H1 (cell line): Measurements from ENCODE around the gene NDUFA8. TPM values are rescaled to one million over a fixed set of nuclear protein-coding genes. Genes with fewer than 3 reads are reported as not detected.

Experiments used
- CTCF ChIA-PET: fragments of 300-600 bp; sonication (Branson Sonifier 250); formaldehyde crosslinking; loops from one replicate; lab custom pipeline; 2021; ENCODE audit not compliant: partially characterized antibody; lab: Charles Lee
- POLR2A ChIA-PET: fragments of 300-600 bp; sonication (Branson Sonifier 250); formaldehyde crosslinking; loops from one replicate; lab custom pipeline; 2021; ENCODE audit warnings: inconsistent platforms; ENCODE audit not compliant: partially characterized antibody; lab: Charles Lee
- DNase-seq, 2 experiments: peaks; one replicate each; pipeline versions ENCODE4 v3.0.0 to v3.0.0-alpha.2; 2010 to 2022; ENCODE audit warnings: low spot score in 2 of 2, low read depth in 1 of 2, mixed read lengths in 1 of 2
- FAIRE-seq: peaks from 2 replicates; lab custom pipeline; 2011; peaks lifted over from hg19 to GRCh38; lab: Jason Lieb, UNC
- H2AFZ ChIP-seq: 2 replicates; pipeline ENCODE4 v1.8.1; 2012; ENCODE audit warnings: low read length, inconsistent platforms
- H2AK5ac ChIP-seq: 2 replicates; pipeline ENCODE4 v1.6.1; 2013; ENCODE audit warnings: low read depth, low read length
- H2BK120ac ChIP-seq: replicated peaks from 2 replicates; pipeline ENCODE3; 2013; ENCODE audit warnings: low read depth, low read length, inconsistent platforms
- H2BK12ac ChIP-seq: 2 replicates; pipeline ENCODE4 v1.6.1; 2013; ENCODE audit warnings: low read depth, low read length
- H2BK15ac ChIP-seq: 2 replicates; pipeline ENCODE4 v1.6.1; 2013; ENCODE audit warnings: low read length
- H2BK20ac ChIP-seq: 2 replicates; pipeline ENCODE4 v1.6.1; 2013; ENCODE audit warnings: low read length
- H2BK5ac ChIP-seq: 2 replicates; pipeline ENCODE4 v1.6.1; 2013; ENCODE audit warnings: low read depth, low read length
- H3K14ac ChIP-seq: 2 replicates; pipeline ENCODE4 v1.6.1; 2013; ENCODE audit warnings: inconsistent platforms; ENCODE audit not compliant: insufficient read length
- H3K18ac ChIP-seq: 2 replicates; pipeline ENCODE4 v1.6.1; 2013; ENCODE audit warnings: low read length; ENCODE audit errors: extremely low read depth
- H3K23ac ChIP-seq: 2 replicates; pipeline ENCODE4 v1.6.1; 2013; ENCODE audit warnings: inconsistent platforms; ENCODE audit not compliant: insufficient read length
- H3K23me2 ChIP-seq: 2 replicates; pipeline ENCODE4 v1.6.1; 2013; ENCODE audit warnings: low read depth, low read length
- H3K27ac ChIP-seq: 2 replicates; pipeline ENCODE4 v1.6.1; 2011; ENCODE audit warnings: low read depth, low read length, inconsistent platforms
- H3K27me3 ChIP-seq, 4 experiments: replicated peaks in 1 of 4; 1 replicate in 1 of 4; 2 replicates in 3 of 4; pipeline versions ENCODE4 v1.6.1 to v1.8.1; 2011 to 2013; ENCODE audit warnings: low read length in 3 of 4, mild to moderate bottlenecking in 3 of 4, inconsistent platforms in 2 of 4, mixed read lengths in 2 of 4, moderate library complexity in 1 of 4; ENCODE audit not compliant: control insufficient read depth in 3 of 4, insufficient read depth in 3 of 4; ENCODE audit errors: extremely low read depth in 1 of 4
- H3K36me3 ChIP-seq, 4 experiments: 2 replicates each; pipeline versions ENCODE4 v1.6.1 to v1.8.1; 2011 to 2013; ENCODE audit warnings: mild to moderate bottlenecking in 4 of 4, low read length in 3 of 4, moderate library complexity in 2 of 4, control low read depth in 1 of 4, inconsistent platforms in 1 of 4; ENCODE audit not compliant: insufficient read depth in 4 of 4, control insufficient read depth in 2 of 4
- H3K4ac ChIP-seq: replicated peaks from 2 replicates; pipeline ENCODE3; 2013; ENCODE audit warnings: low read length, low read depth, mixed read lengths, inconsistent platforms; ENCODE audit not compliant: insufficient read length
- H3K4me1 ChIP-seq, 4 experiments: replicated peaks in 1 of 4; 1 replicate in 1 of 4; 2 replicates in 3 of 4; pipeline versions ENCODE4 v1.6.1 to v1.8.1; 2011 to 2013; ENCODE audit warnings: low read length in 3 of 4, inconsistent platforms in 2 of 4, mixed read lengths in 1 of 4; ENCODE audit not compliant: insufficient read depth in 4 of 4, control insufficient read depth in 3 of 4
- H3K4me2 ChIP-seq, 2 experiments: 2 replicates each; pipeline versions ENCODE4 v1.6.1 to v1.8.1; 2011 to 2013; ENCODE audit warnings: low read depth in 2 of 2, low read length in 2 of 2, control low read depth in 1 of 2, inconsistent platforms in 1 of 2, mild to moderate bottlenecking in 1 of 2; ENCODE audit not compliant: insufficient read depth in 1 of 2
- H3K4me3 ChIP-seq, 4 experiments: fragments of 200-600, 300-600 bp in 1 of 4; sonication (generic), shearing (Covaris generic), sonication (Bioruptor Twin) in 1 of 4; 2 replicates each; pipeline versions ENCODE4 v1.5.1 to v1.8.1; 2011 to 2016; ENCODE audit warnings: low read length in 4 of 4, low read depth in 3 of 4, control low read depth in 2 of 4, inconsistent platforms in 2 of 4, mild to moderate bottlenecking in 2 of 4, mixed read lengths in 1 of 4, moderate library complexity in 1 of 4; ENCODE audit not compliant: insufficient read depth in 2 of 4; ENCODE audit errors: extremely low read depth in 1 of 4
- H3K56ac ChIP-seq: replicated peaks from 2 replicates; pipeline ENCODE3; 2013; ENCODE audit warnings: low read depth, mild to moderate bottlenecking, mixed read lengths, low read length, inconsistent platforms; ENCODE audit not compliant: insufficient read length
- H3K79me1 ChIP-seq: 2 replicates; pipeline ENCODE4 v1.6.1; 2013; ENCODE audit warnings: low read depth, low read length, control low read depth
- H3K79me2 ChIP-seq, 2 experiments: 2 replicates each; pipeline versions ENCODE4 v1.6.1 to v1.8.1; 2012 to 2013; ENCODE audit warnings: low read length in 2 of 2, mild to moderate bottlenecking in 2 of 2, inconsistent platforms in 1 of 2; ENCODE audit not compliant: insufficient read depth in 2 of 2, control insufficient read depth in 1 of 2
- H3K9ac ChIP-seq, 4 experiments: replicated peaks in 1 of 4; 1 replicate in 1 of 4; 2 replicates in 3 of 4; pipeline versions ENCODE4 v1.6.1 to v1.8.1; 2011 to 2013; ENCODE audit warnings: low read depth in 3 of 4, low read length in 3 of 4, control low read depth in 2 of 4, mild to moderate bottlenecking in 2 of 4, moderate library complexity in 2 of 4, inconsistent platforms in 1 of 4; ENCODE audit errors: extremely low read depth in 1 of 4
- H3K9me3 ChIP-seq, 2 experiments: 2 replicates each; pipeline versions ENCODE4 v1.6.1 to v1.8.1; 2012 to 2013; ENCODE audit warnings: mild to moderate bottlenecking in 2 of 2, moderate library complexity in 2 of 2, control low read depth in 1 of 2, inconsistent platforms in 1 of 2, low read depth in 1 of 2, low read length in 1 of 2, mixed read lengths in 1 of 2; ENCODE audit not compliant: insufficient read depth in 2 of 2
- H4K20me1 ChIP-seq, 2 experiments: replicated peaks in 1 of 2; 2 replicates each; pipeline versions ENCODE3 to v1.8.1; 2011 to 2013; ENCODE audit warnings: inconsistent platforms in 2 of 2, low read length in 2 of 2, mild to moderate bottlenecking in 1 of 2; ENCODE audit not compliant: insufficient read depth in 2 of 2, control insufficient read depth in 1 of 2
- H4K5ac ChIP-seq: 2 replicates; pipeline ENCODE4 v1.6.1; 2013; ENCODE audit warnings: low read length, low read depth, mixed read lengths, inconsistent platforms; ENCODE audit not compliant: insufficient read length
- H4K8ac ChIP-seq: 2 replicates; pipeline ENCODE4 v1.8.0; 2013; ENCODE audit warnings: mild to moderate bottlenecking, moderate library complexity, low read length, inconsistent platforms; ENCODE audit not compliant: insufficient read depth; ENCODE audit errors: extremely low read depth
- H4K91ac ChIP-seq: replicated peaks from 2 replicates; pipeline ENCODE3; 2013; ENCODE audit warnings: low read length, mixed read lengths, inconsistent platforms; ENCODE audit not compliant: insufficient read length
- EP300 ChIP-seq, 2 experiments: IDR thresholded peaks; 1 replicate in 1 of 2; 2 replicates in 1 of 2; pipeline ENCODE4 v1.6.1; 2011 to 2012; ENCODE audit warnings: low read depth in 2 of 2, low read length in 2 of 2, mild to moderate bottlenecking in 2 of 2, borderline replicate concordance in 1 of 2, inconsistent platforms in 1 of 2, moderate library complexity in 1 of 2
- GABPA ChIP-seq: IDR thresholded peaks from 2 replicates; pipeline ENCODE4 v1.6.1; 2011; ENCODE audit warnings: mild to moderate bottlenecking, low read length, moderate library complexity, borderline replicate concordance; ENCODE audit not compliant: insufficient read depth
- HDAC6 ChIP-seq: IDR thresholded peaks from one replicate; pipeline ENCODE4 v1.7.1; 2012; ENCODE audit warnings: low read depth, mild to moderate bottlenecking, inconsistent platforms, low read length, moderate library complexity
- TCF12 ChIP-seq: IDR thresholded peaks from 2 replicates; pipeline ENCODE4 v1.6.1; 2011; ENCODE audit warnings: low read depth, mild to moderate bottlenecking, low read length
- TEAD4 ChIP-seq: IDR thresholded peaks from 2 replicates; pipeline ENCODE4 v1.6.1; 2012; ENCODE audit warnings: low read depth, low read length, inconsistent platforms, mixed read lengths
- WGBS, 2 experiments: shearing (Covaris generic) in 1 of 2; methylation state at CpG; one replicate each; pipeline versions ENCODE4 v1.1.6 to v1.1.7; 2013 to 2015; ENCODE audit warnings: low lambda C conversion rate in 2 of 2, mixed read lengths in 2 of 2, inconsistent platforms in 1 of 2, low coverage in 1 of 2, missing lambda C conversion rate in 1 of 2; ENCODE audit not compliant: insufficient replicate concordance in 2 of 2, insufficient coverage in 1 of 2, insufficient read length in 1 of 2; ENCODE audit errors: extremely low coverage in 1 of 2, missing lambda C conversion rate in 1 of 2; 5-methylcytosine and 5-hydroxymethylcytosine counted together
- polyA plus RNA-seq, 7 experiments: library from polyadenylated mRNA; depleted of rRNA in 3 of 7; stranded (reverse) in 5 of 7; unstranded in 2 of 7; fragments of >200 nt in 5 of 7; fragments of 200-250 nt in 2 of 7; gene quantifications; 1 replicate in 5 of 7; 2 replicates in 1 of 7; 4 replicates in 1 of 7; pipeline versions ENCODE4 v1.2.1 to v1.2.3, GENCODE V29; 2011 to 2013; ENCODE audit warnings: missing spikeins in 2 of 7, mixed read lengths in 2 of 7
- total RNA-seq: library from RNA; stranded (reverse); fragmentation: NEBNext Ultra II Directional; extraction: Animal tissue kit (Norgen Biotek cat#: 25700); gene quantifications from 2 replicates; pipeline ENCODE4 v1.2.1, GENCODE V29; 2021

The NDUFA8 gene
- total and polyA plus RNA-seq, 2 of the 8 experiments (the other 6 are each of a cell fraction or from before 2014, with no cell fraction given), result 61.0 to 73.8 TPM

DNA sequence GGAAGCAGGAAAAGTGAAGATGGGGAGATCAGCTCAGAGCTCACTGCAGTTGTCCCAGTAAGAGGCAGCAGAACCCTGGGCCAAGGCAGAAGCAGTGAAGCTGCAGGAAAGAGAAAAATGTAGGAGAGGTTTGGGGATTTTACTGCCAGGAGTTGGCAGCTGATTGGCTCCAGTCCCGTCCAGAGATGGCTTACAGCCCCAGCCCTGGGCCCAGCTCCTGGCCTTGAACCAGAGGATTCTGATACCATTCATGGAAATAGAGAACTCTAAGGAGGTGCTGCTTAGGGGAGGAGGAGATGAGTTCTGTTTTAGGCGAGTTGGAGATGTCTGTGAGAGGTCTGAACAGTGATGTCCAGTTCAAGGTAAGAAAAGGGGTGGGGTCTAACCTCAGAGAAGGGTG lies 4.7 kb upstream of the NDUFA8 start:
- FAIRE-seq (no peak), DNase-seq (no peak)
- H2BK15ac ChIP-seq, result no peak overlapping the region
- no peaks in the 10 kb centered on the region; a peak in 1 of 7 replicates for H3K27me3 ChIP-seq
- ChIA-PET POLR2A (no interaction called here), CTCF (interaction anchor here (1.0 to 1.4 kb wide), 4 partner anchors 14 to 43 kb away, joined by 3 to 4 read pairs (median 4); no protein-coding TSS in a partner anchor)
- H2AK5ac ChIP-seq, result no peak overlapping the region
- no peak overlapping the region for H3K18ac ChIP-seq
- no peak overlapping the region for H4K91ac ChIP-seq
- H3K4me3 ChIP-seq, result no peak overlapping the region
- H2AFZ ChIP-seq, result no peak overlapping the region
- no peaks in the 10 kb centered on the region; a peak in 1 of 7 replicates for H3K4me1 ChIP-seq
- whole genome bisulfite sequencing, 2 experiments, result 36% methylated on average over 2 of the region's 2 CpGs; no CpG with 5 or more reads in 1 of the 2 experiments
- no peak overlapping the region for H4K8ac ChIP-seq
- H3K4me2 ChIP-seq, result no peak overlapping the region
- peaks cover 0 to 4% of the 10 kb centered on the region in 2 experiments; a peak in 2 of 4 replicates for H3K9me3 ChIP-seq
- no peak overlapping the region for H2BK120ac ChIP-seq
- TF ChIP-seq HDAC6 (no peak), TEAD4 (no peak), GABPA (no peak), EP300 (IDR thresholded peaks at IDR 0.05; ENCODE audit: borderline replicate concordance in 1 of 2, low read depth in 2 of 2, low read length in 2 of 2) (no peak), TCF12 (no peak)
- no peaks in the 10 kb centered on the region for H3K36me3 ChIP-seq
- no peak overlapping the region for H3K4ac ChIP-seq
- H4K5ac ChIP-seq, result no peak overlapping the region
- no peak overlapping the region for H3K27ac ChIP-seq
- peaks cover 2% of the 10 kb centered on the region for H3K23me2 ChIP-seq
- H3K9ac ChIP-seq, result no peak overlapping the region
- H3K79me1 ChIP-seq, result no peaks in the 10 kb centered on the region
- no peak overlapping the region for H3K23ac ChIP-seq
- no peaks in the 10 kb centered on the region for H4K20me1 ChIP-seq
- no peaks in the 10 kb centered on the region for H3K79me2 ChIP-seq
- no peak overlapping the region for H2BK12ac ChIP-seq
- H3K14ac ChIP-seq, result no peak overlapping the region
- no peak overlapping the region for H2BK5ac ChIP-seq
- H3K56ac ChIP-seq, result no peak overlapping the region
- H2BK20ac ChIP-seq, result no peak overlapping the region
